SK-N-MC (cell line): Measurements from ENCODE around the gene PRCD.

Source experiments
- EZH2 ChIP-seq: fragments of 200-600 bp; sonication (generic); IDR thresholded peaks from one replicate; pipeline ENCODE4 v1.6.1; 2017; ENCODE audit warnings: antibody characterized with exemption
- FOXP2 ChIP-seq: optimal IDR thresholded peaks from 2 replicates; pipeline ENCODE3; 2011; ENCODE audit warnings: mild to moderate bottlenecking, moderate library complexity; ENCODE audit not compliant: insufficient read depth; ENCODE audit errors: extremely low read length, control extremely low read depth
- POLR2AphosphoS5 ChIP-seq: IDR thresholded peaks from 2 replicates; pipeline ENCODE4 v1.6.1; 2012; ENCODE audit warnings: mild to moderate bottlenecking, low read depth, low read length, borderline replicate concordance

DNA sequence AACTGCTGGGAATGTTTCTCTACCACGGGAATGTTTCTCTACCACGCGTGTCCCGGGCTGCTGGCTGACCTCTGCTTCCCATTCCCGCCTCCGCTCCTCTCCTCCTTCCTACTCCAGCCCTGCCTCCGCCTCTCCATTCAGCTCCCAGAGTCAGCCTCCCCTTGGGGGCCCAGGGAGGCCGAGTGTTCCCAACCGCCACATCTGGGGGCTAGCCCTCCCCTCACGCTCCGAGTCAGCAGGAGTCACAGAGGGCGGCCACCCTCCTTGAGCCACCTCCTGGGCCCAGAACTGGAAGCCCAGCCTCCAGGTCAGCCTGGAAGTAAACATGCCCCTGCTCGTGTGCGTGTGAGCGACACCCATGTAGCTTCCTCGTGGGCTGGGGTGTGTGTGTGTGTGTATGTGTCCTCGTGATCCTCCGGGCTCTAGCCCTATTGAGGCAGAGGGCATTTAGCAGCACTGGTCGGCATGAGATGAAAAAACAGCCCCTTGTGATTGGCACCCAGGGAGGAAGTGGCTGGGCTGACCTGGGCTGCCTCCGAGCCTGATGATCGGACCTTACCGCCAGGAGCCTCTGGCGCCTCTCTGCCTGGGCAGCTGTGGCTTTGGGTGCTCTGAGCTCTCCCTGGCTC, 9.6 kb upstream of the PRCD start:
- TF ChIP-seq POLR2AphosphoS5 (no peak), EZH2 (no peak), FOXP2 (no peak)
